ENCODE measurements around the gene IARS1. TPM values are rescaled to one million over a fixed set of nuclear protein-coding genes. Genes with fewer than 3 reads are reported as not detected.

IARS1 gene
- total RNA-seq, 1 donor from 2014 or later = 379 TPM

GRCh38 chr9:92300936-92301335 lies 7.4 kb upstream of the IARS1 start:
- H3K36me3 ChIP-seq (ENCODE audit: control insufficient read depth, insufficient read depth, low read length) = peaks cover 9% of the 10 kb centered on the region
- H3K27me3 ChIP-seq (ENCODE audit: control insufficient read depth, insufficient read depth, low read length) = no peaks in the 10 kb centered on the region
- DNase-seq (ENCODE audit: low read depth) = no peak
- no peak for FAIRE-seq
- H3K4me3 ChIP-seq (ENCODE audit: low read depth, low read length) = no peak overlapping the region
- TF ChIP-seq, protein P1, sequence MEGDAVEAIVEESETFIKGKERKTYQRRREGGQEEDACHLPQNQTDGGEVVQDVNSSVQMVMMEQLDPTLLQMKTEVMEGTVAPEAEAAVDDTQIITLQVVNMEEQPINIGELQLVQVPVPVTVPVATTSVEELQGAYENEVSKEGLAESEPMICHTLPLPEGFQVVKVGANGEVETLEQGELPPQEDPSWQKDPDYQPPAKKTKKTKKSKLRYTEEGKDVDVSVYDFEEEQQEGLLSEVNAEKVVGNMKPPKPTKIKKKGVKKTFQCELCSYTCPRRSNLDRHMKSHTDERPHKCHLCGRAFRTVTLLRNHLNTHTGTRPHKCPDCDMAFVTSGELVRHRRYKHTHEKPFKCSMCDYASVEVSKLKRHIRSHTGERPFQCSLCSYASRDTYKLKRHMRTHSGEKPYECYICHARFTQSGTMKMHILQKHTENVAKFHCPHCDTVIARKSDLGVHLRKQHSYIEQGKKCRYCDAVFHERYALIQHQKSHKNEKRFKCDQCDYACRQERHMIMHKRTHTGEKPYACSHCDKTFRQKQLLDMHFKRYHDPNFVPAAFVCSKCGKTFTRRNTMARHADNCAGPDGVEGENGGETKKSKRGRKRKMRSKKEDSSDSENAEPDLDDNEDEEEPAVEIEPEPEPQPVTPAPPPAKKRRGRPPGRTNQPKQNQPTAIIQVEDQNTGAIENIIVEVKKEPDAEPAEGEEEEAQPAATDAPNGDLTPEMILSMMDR (IDR thresholded peaks at IDR 0.05; ENCODE audit: insufficient read depth, low read length, severe bottlenecking) = no peak

GRCh38 chr9:92299116-92299515 lies 5.6 kb upstream of the IARS1 start:
- Histone ChIP-seq H3K36me3 (ENCODE audit: control insufficient read depth, insufficient read depth, low read length) (peaks cover 5% of the 10 kb centered on the region), H3K27me3 (ENCODE audit: control insufficient read depth, insufficient read depth, low read length) (no peaks in the 10 kb centered on the region), H3K4me3 (ENCODE audit: low read depth, low read length) (no peak overlapping the region)
- TF ChIP-seq, protein P1 (IDR thresholded peaks at IDR 0.05; ENCODE audit: insufficient read depth, low read length, severe bottlenecking) = no peak
- FAIRE-seq (no peak), DNase-seq (ENCODE audit: low read depth) (no peak)

DNA sequence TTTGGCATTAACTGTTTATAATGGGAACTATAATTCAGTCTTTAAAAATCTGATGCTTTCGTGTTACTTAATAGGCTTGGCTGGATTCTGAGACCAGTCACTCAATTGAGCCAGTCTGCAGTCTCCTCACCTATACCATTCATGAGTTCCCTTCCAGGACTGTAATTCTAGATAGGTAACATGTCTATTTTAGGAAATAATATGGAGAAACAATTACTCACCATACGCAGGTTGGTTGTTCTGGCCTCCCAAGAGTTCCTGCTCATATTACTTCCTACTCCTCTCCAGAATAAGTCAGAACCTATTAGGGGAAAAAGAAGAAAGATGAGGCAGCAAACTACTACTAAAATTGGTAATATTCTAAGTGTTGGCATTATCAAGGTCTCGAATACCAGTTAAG lies 4.5 kb upstream of the IARS1 start:
- Histone ChIP-seq H3K27me3 (ENCODE audit: control insufficient read depth, insufficient read depth, low read length) (no peaks in the 10 kb centered on the region), H3K4me3 (ENCODE audit: low read depth, low read length) (no peak overlapping the region), H3K36me3 (ENCODE audit: control insufficient read depth, insufficient read depth, low read length) (peaks cover 5% of the 10 kb centered on the region)
- TF ChIP-seq, protein P1 (IDR thresholded peaks at IDR 0.05; ENCODE audit: insufficient read depth, low read length, severe bottlenecking) = no peak
- no peak for FAIRE-seq
- DNase-seq (ENCODE audit: low read depth) = peak; percentile 59

GRCh38 chr9:92297611-92298010 lies 4.1 kb upstream of the IARS1 start:
- Histone ChIP-seq H3K4me3 (ENCODE audit: low read depth, low read length) (no peak overlapping the region), H3K27me3 (ENCODE audit: control insufficient read depth, insufficient read depth, low read length) (no peaks in the 10 kb centered on the region), H3K36me3 (ENCODE audit: control insufficient read depth, insufficient read depth, low read length) (peaks cover 5% of the 10 kb centered on the region)
- TF ChIP-seq, protein P1 (IDR thresholded peaks at IDR 0.05; ENCODE audit: insufficient read depth, low read length, severe bottlenecking) = no peak
- FAIRE-seq (no peak), DNase-seq (ENCODE audit: low read depth) (no peak)

- Histone ChIP-seq H3K27me3 (ENCODE audit: control insufficient read depth, insufficient read depth, low read length) (no peaks in the 10 kb centered on the region), H3K4me3 (ENCODE audit: low read depth, low read length) (no peak overlapping the region), H3K36me3 (ENCODE audit: control insufficient read depth, insufficient read depth, low read length) (peaks cover 4% of the 10 kb centered on the region)
- peak; percentile 58 for DNase-seq (ENCODE audit: low read depth)
- FAIRE-seq = no peak
- TF ChIP-seq, protein P1 (IDR thresholded peaks at IDR 0.05; ENCODE audit: insufficient read depth, low read length, severe bottlenecking) = no peak
Observed at GRCh38 chr9:92295827-92296258, 2.3 kb upstream of the IARS1 start.

DNA sequence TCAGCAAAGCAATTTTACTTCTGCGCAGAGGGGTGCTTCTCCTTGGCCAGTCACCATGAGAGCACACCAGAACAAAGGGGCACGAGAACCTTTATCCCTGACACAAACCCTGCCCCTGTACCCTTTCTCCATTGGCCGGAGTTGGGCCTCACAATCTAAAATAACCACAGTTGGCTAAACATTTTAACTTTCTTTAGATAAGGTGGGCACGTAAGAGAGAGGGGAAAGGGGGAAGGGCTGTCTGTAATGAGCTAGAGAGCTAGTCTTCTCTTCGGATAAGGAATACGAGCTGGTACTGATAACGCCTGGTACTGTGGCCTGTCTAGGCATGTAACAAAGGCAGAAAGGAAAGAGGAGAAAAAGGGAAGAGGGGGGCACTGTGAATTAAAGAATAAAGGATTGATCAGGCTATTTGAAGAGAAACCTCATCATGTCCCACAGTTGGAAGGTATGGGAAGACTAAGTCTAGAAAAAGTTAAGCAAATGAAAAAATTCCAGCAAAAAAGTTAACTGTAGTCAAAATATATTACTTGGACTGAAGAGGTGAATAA lies 1.8 kb upstream of the IARS1 start:
- FAIRE-seq (no peak), DNase-seq (ENCODE audit: low read depth) (no peak)
- Histone ChIP-seq H3K36me3 (ENCODE audit: control insufficient read depth, insufficient read depth, low read length) (peaks cover 3% of the 10 kb centered on the region), H3K27me3 (ENCODE audit: control insufficient read depth, insufficient read depth, low read length) (no peaks in the 10 kb centered on the region), H3K4me3 (ENCODE audit: low read depth, low read length) (no peak overlapping the region)
- TF ChIP-seq, protein P1 (IDR thresholded peaks at IDR 0.05; ENCODE audit: insufficient read depth, low read length, severe bottlenecking) = no peak

All from bronchial epithelial cell (primary cell).